ENCODE data around the gene DDX27. TPM values are rescaled to one million over a fixed set of nuclear protein-coding genes. Genes with fewer than 3 reads are reported as not detected.
A peak's percentile ranks its signal among the peaks of the same experiment; 100 is the strongest.

DDX27 gene
- total and polyA plus RNA-seq, 2 of the 13 experiments (the other 11 are each of a cell fraction or from before 2014, with no cell fraction given), result 42.6 to 72.8 TPM

DNA sequence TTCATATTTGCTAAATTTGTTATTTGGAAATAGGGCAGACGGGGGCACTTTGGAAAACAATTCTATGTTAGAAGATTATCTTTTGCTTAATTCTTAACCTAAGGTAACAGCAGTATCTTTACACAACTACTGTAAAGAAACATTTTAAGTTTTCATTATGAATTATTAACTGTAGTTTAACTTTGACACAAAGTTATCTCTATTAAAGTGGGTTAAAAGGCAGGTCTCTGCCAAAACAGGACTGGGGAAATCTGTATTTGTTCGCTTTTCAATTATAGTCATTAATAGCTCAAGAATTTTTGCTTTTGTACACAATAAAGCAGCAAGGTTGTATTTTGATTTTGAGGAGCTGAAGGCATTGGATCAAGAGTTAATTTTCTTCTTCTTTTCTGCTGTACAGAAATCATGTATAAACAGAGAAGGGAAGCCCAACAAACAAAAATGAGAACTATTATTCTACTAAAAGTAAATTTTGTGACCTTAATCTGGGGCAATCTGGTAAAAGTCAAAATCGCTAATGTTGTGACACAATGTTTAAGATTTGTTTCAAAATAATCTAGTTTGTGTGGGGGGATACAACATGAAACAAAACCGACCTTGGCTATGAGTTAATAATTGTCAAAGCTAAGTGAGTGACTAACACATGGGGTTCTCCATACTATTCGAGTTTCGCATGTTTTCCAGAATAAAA is 34.0 kb upstream of the DDX27 start (continued):
- TF ChIP-seq FOSL1 (CRISPR knock-in tag; IDR thresholded peaks at IDR 0.05; ENCODE audit: borderline replicate concordance) (no peak), CEBPG (CRISPR knock-in tag; IDR thresholded peaks at IDR 0.05) (peak; percentile 84), SSRP1 (CRISPR knock-in tag; IDR thresholded peaks at IDR 0.05) (peak; percentile 76), ASH2L (IDR thresholded peaks at IDR 0.05; ENCODE audit: insufficient read length, low read depth, low read length) (no peak), ZSCAN21 (CRISPR knock-in tag; IDR thresholded peaks at IDR 0.05; ENCODE audit: borderline replicate concordance) (no peak), ZC3H4 (CRISPR knock-in tag; IDR thresholded peaks at IDR 0.05; ENCODE audit: borderline replicate concordance) (no peak), ZNF772 (CRISPR knock-in tag; IDR thresholded peaks at IDR 0.05) (no peak), NFE2L2 (IDR thresholded peaks at IDR 0.05; ENCODE audit: low read length) (no peak), CHD4 (IDR thresholded peaks at IDR 0.05; ENCODE audit: borderline replicate concordance, low read length) (no peak), FOXK2 (IDR thresholded peaks at IDR 0.05) (no peak), TFAP4 (IDR thresholded peaks at IDR 0.05; ENCODE audit: borderline replicate concordance, low read depth) (no peak), SNRNP70 (IDR thresholded peaks at IDR 0.05; ENCODE audit: low read depth, low read length) (no peak), MIER3 (CRISPR knock-in tag; IDR thresholded peaks at IDR 0.05; ENCODE audit: borderline replicate concordance) (peak; percentile 57; the same call in 1 of the 2 replicates)
